Smooth muscle cell of trachea (primary cell): Measurements from ENCODE around the gene INPPL1. TPM values are rescaled to one million over a fixed set of nuclear protein-coding genes. Genes with fewer than 3 reads are reported as not detected.

Source experiments
- total RNA-seq: library from RNA; depleted of rRNA; stranded (reverse); fragments of >200 nt; gene quantifications from 2 replicates; pipeline ENCODE4 v1.2.1, GENCODE V29; 2014

The INPPL1 gene
- total RNA-seq = 52.9 and 112 TPM in 2 replicates

GRCh38 chr11:72224564-72225410 lies at the start of gene INPPL1:
Gene INPPL1, plus strand, starts transcription at chr11:72224767. Its CDS starts 218 bp downstream, at chr11:72224985.

GRCh38 chr11:72191961-72192381 lies 32.6 kb upstream of the INPPL1 start, which contains the start of gene FOLR1:
Gene FOLR1, plus strand, starts transcription at chr11:72192140. Its CDS starts 34 bp downstream, at chr11:72192174.

GRCh38 chr11:72216638-72217037 lies 7.9 kb upstream of the INPPL1 start, which contains the start of gene FOLR2:
Gene FOLR2, plus strand, starts transcription at chr11:72216794. Its CDS starts 1,791 bp downstream, at chr11:72218585.

GRCh38 chr11:72244060-72244360 lies 19.4 kb downstream of the INPPL1 start, which contains the start of gene PHOX2A:
Gene PHOX2A, minus strand, starts transcription at chr11:72244176. Its CDS starts 172 bp downstream, at chr11:72244004.

Other genes with a start within 250 kb of the INPPL1 start
- gene IL18BP, start 225.9 kb upstream of the INPPL1 start, total RNA-seq = 2.8 and 3.8 TPM in 2 replicates
- 184 and 259 TPM in 2 replicates for gene NUMA1, start 144.2 kb upstream of the INPPL1 start, total RNA-seq
- gene LRRC51, start 143.9 kb upstream of the INPPL1 start, total RNA-seq = 6.4 and 8.1 TPM in 2 replicates
- 97.3 and 114 TPM in 2 replicates for gene LAMTOR1, start 121.5 kb upstream of the INPPL1 start, total RNA-seq
- 0.17 TPM in 1 of 2 replicates, not detected in the other for gene TOMT, start 118.8 kb upstream of the INPPL1 start, total RNA-seq
- 19.2 and 33.0 TPM in 2 replicates for gene ANAPC15, start 112.1 kb upstream of the INPPL1 start, total RNA-seq
- 1.3 and 1.8 TPM in 2 replicates for gene FOLR3, start 89.0 kb upstream of the INPPL1 start, total RNA-seq
- 0.33 TPM in 1 of 2 replicates, not detected in the other for gene FOLR1, start 32.6 kb upstream of the INPPL1 start, total RNA-seq
- gene FOLR2, start 8.0 kb upstream of the INPPL1 start, total RNA-seq = not detected in 2 replicates
- not detected in 2 replicates for gene PHOX2A, start 19.4 kb downstream of the INPPL1 start, total RNA-seq
- 42.5 and 43.2 TPM in 2 replicates for gene CLPB, start 209.8 kb downstream of the INPPL1 start, total RNA-seq